Measurements from ENCODE around the gene MOB2.

DNA sequence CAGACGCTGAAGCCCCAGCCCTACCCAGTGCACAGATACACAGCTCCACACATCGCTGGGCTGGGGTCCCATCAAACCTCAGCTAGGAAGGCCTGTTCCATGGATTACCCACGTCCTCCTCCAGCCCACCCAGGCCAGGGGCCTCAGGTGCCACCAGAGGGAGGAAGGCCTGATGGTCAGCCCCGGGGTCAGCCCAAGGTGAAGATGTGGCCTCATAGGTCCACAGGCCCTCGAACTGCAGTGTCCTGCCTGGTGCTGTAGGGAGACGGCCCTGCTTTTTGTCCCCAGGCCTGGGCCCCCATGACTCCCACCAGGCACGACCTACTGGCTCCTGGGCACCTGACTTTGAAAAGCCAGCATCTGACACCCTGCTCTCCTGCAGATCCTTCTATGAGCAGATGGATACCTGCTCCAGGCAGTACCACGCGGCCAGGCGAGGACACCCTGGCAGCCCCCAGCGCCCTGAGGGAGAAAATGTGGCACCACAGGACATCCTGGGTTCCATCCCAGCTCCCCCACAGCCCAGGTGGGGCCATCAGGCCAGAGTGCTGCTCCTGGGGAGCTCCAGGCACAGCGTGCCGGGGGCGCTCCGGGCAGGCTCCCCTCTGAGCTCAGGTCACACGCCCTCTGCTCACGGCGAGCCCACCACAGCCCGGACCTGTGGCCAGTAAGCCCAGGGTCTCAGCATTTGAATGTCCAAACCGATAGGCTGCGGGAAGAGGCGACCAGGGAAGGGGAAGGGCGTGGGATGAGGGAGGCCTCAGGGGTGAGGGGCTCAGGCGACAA, 15.8 kb upstream of the MOB2 start:
- TF ChIP-seq ZNF8 (CRISPR knock-in tag; IDR thresholded peaks at IDR 0.05) (no peak), CSDC2 (CRISPR knock-in tag; IDR thresholded peaks at IDR 0.05) (no peak), ZFP30 (CRISPR knock-in tag; IDR thresholded peaks at IDR 0.05) (no peak)
